Measurements from ENCODE around the gene ZFR.

ZFR gene

DNA sequence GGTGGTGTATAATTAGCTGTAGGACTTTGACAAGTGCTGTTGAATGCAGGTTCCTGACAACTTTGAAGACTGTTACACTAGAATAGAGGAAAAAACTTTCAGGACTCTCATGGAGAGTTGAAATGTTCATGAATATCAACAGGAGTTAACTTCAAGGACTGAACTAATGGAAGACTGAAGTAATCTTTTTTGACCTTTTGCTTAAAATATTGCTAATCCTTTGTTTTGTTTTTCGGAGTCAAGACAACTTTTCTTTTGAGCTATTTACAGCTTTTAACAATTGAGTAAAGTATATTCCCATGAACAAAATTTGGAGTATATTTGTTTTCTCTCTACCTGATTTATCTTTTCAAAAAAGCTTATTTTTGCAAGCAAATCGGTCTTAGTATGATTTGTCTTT lies 97.7 kb downstream of the ZFR start:
- Mint-ChIP-seq H3K27me3 (ENCODE audit: low read depth) (no peaks in the 10 kb centered on the region), H3K4me3 (no peak overlapping the region), H3K36me3 (ENCODE audit: low read depth) (peaks cover 8% of the 10 kb centered on the region), H3K4me1 (no peaks in the 10 kb centered on the region), H3K9me3 (peaks cover 39% of the 10 kb centered on the region), H3K27ac (no peak overlapping the region)
- TF ChIP-seq CTCF (IDR thresholded peaks at IDR 0.05; ENCODE audit: unreplicated experiment in 3 of 3), result no peak

GRCh38 chr5:32343058-32343672 lies 101.4 kb downstream of the ZFR start:
- Mint-ChIP-seq H3K4me3 (no peak overlapping the region), H3K27ac (no peak overlapping the region), H3K36me3 (ENCODE audit: low read depth) (peaks cover 17% of the 10 kb centered on the region), H3K9me3 (peaks cover 45% of the 10 kb centered on the region), H3K4me1 (no peaks in the 10 kb centered on the region), H3K27me3 (ENCODE audit: low read depth) (no peaks in the 10 kb centered on the region)
- TF ChIP-seq CTCF (IDR thresholded peaks at IDR 0.05; ENCODE audit: unreplicated experiment in 3 of 3), result no peak

GRCh38 chr5:32342656-32343055 lies 101.9 kb downstream of the ZFR start:
- Mint-ChIP-seq H3K27ac (no peak overlapping the region), H3K4me3 (no peak overlapping the region), H3K27me3 (ENCODE audit: low read depth) (no peaks in the 10 kb centered on the region), H3K36me3 (ENCODE audit: low read depth) (peaks cover 19% of the 10 kb centered on the region), H3K9me3 (peaks cover 45% of the 10 kb centered on the region), H3K4me1 (no peaks in the 10 kb centered on the region)
- TF ChIP-seq CTCF (IDR thresholded peaks at IDR 0.05; ENCODE audit: unreplicated experiment in 3 of 3), result no peak

GRCh38 chr5:32339878-32340277 lies 104.7 kb downstream of the ZFR start:
- TF ChIP-seq CTCF (IDR thresholded peaks at IDR 0.05; ENCODE audit: unreplicated experiment in 3 of 3), result no peak
- Mint-ChIP-seq H3K4me1 (no peaks in the 10 kb centered on the region), H3K4me3 (no peak overlapping the region), H3K36me3 (ENCODE audit: low read depth) (peaks cover 19% of the 10 kb centered on the region), H3K9me3 (peaks cover 53% of the 10 kb centered on the region), H3K27ac (no peak overlapping the region), H3K27me3 (ENCODE audit: low read depth) (no peaks in the 10 kb centered on the region)

DNA sequence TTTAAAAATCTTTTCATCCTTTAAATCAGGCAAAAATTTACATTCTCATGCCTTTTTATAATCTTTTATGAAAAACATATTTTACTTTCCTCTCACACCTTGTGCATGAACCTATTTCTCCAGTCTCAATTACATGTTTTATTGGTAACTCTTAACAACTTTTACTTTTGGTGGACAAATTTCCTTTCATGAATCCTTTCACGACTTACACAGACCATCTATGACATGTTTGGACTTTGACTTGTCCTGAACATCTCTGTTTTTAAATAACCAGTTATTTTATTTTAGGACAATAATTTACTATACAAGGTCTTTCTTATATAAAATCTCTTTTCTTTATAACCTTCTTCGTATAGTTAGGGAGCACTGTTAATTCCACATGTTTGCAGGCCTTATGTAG lies 105.3 kb downstream of the ZFR start:
- TF ChIP-seq CTCF (IDR thresholded peaks at IDR 0.05; ENCODE audit: unreplicated experiment in 3 of 3), result no peak
- no peak overlapping the region for H3K27ac Mint-ChIP-seq

GRCh38 chr5:32332966-32333365 lies 111.6 kb downstream of the ZFR start:
- Mint-ChIP-seq H3K27me3 (ENCODE audit: low read depth) (peaks cover 6% of the 10 kb centered on the region), H3K4me1 (peaks cover 11% of the 10 kb centered on the region), H3K9me3 (peaks cover 29% of the 10 kb centered on the region), H3K36me3 (ENCODE audit: low read depth) (peaks cover under 1% of the 10 kb centered on the region), H3K27ac (no peak overlapping the region), H3K4me3 (no peak overlapping the region)
- no peak for TF ChIP-seq CTCF (IDR thresholded peaks at IDR 0.05; ENCODE audit: unreplicated experiment in 3 of 3)

More for the DNA sequence above, 105.3 kb downstream of the ZFR start:
- Mint-ChIP-seq H3K4me1 (no peaks in the 10 kb centered on the region), H3K4me3 (no peak overlapping the region), H3K27me3 (ENCODE audit: low read depth) (no peaks in the 10 kb centered on the region), H3K36me3 (ENCODE audit: low read depth) (peaks cover 19% of the 10 kb centered on the region), H3K9me3 (peaks cover 57% of the 10 kb centered on the region)
